HG02763 (cell line): ENCODE data around the gene CYB561.

Experiments used
- ATAC-seq: cut with Tn5 transposase; IDR thresholded peaks from one replicate; pipeline ENCODE4 v1.9.1; 2021; ENCODE audit warnings: mild to moderate bottlenecking, moderate library complexity; ENCODE audit not compliant: unreplicated experiment

The CYB561 gene

GRCh38 chr17:63435681-63436522 is 10.2 kb downstream of the CYB561 start:
- no peak for ATAC-seq

GRCh38 chr17:63434951-63435571 is 11.0 kb downstream of the CYB561 start:
- no peak for ATAC-seq

- ATAC-seq, result no peak
These were observed 12.1 kb downstream of the CYB561 start for GRCh38 chr17:63433746-63434591.

GRCh38 chr17:63431939-63432804 is 13.9 kb downstream of the CYB561 start:
- ATAC-seq, result no peak

- no peak for ATAC-seq
These were observed 14.5 kb downstream of the CYB561 start for GRCh38 chr17:63431618-63431938.

GRCh38 chr17:63430223-63430622 is 15.9 kb downstream of the CYB561 start:
- ATAC-seq, result no peak

- ATAC-seq, result no peak
These were observed 16.3 kb downstream of the CYB561 start for GRCh38 chr17:63429766-63430165.

GRCh38 chr17:63426917-63427308 is 19.2 kb downstream of the CYB561 start:
- no peak for ATAC-seq

- ATAC-seq, result no peak
These were observed 19.8 kb downstream of the CYB561 start for GRCh38 chr17:63426041-63426916.

GRCh38 chr17:63425483-63425882 is 20.6 kb downstream of the CYB561 start:
- ATAC-seq, result no peak

- no peak for ATAC-seq
These were observed 22.1 kb downstream of the CYB561 start for GRCh38 chr17:63423963-63424362.

GRCh38 chr17:63423251-63423950 is 22.7 kb downstream of the CYB561 start:
- ATAC-seq, result no peak

GRCh38 chr17:63421681-63422645 is 24.1 kb downstream of the CYB561 start:
- no peak for ATAC-seq

GRCh38 chr17:63420868-63421680 is 25.0 kb downstream of the CYB561 start:
- ATAC-seq, result no peak

GRCh38 chr17:63419949-63420867 is 25.9 kb downstream of the CYB561 start:
- ATAC-seq, result no peak

- no peak for ATAC-seq
These were observed 26.7 kb downstream of the CYB561 start for GRCh38 chr17:63419398-63419797.
